Skeletal muscle tissue (tissue), 4 donors: Measurements from ENCODE around the gene UNC13C. TPM values are rescaled to one million over a fixed set of nuclear protein-coding genes. Genes with fewer than 3 reads are reported as not detected.
A peak's percentile ranks its signal among the peaks of the same experiment; 100 is the strongest.
"Not testable (repeated sequence)": the region's sequence is repeated elsewhere in the genome, so short reads cannot be mapped to it uniquely, and the experiment has no call there.

Experiments used
- H3K27ac ChIP-seq: one replicate; pipeline ENCODE4 v1.7.0; 2013; ENCODE audit warnings: mild to moderate bottlenecking, low read depth, low read length, inconsistent platforms
- H3K27me3 ChIP-seq, 3 donors: one replicate each; pipeline ENCODE4 v1.7.0; 2013; ENCODE audit warnings: low read length in 3 of 3; ENCODE audit not compliant: control insufficient read depth in 3 of 3, insufficient read depth in 3 of 3
- H3K36me3 ChIP-seq, 3 donors: one replicate each; pipeline ENCODE4 v1.7.0; 2013; ENCODE audit warnings: low read length in 3 of 3; ENCODE audit not compliant: control insufficient read depth in 3 of 3, insufficient read depth in 3 of 3
- H3K4me1 ChIP-seq, 3 donors: one replicate each; pipeline ENCODE4 v1.7.0; 2013; ENCODE audit warnings: low read length in 3 of 3, mild to moderate bottlenecking in 3 of 3; ENCODE audit not compliant: control insufficient read depth in 3 of 3, insufficient read depth in 3 of 3
- H3K4me3 ChIP-seq, 3 donors: one replicate each; pipeline ENCODE4 v1.7.0; 2013; ENCODE audit warnings: low read length in 3 of 3
- H3K9ac ChIP-seq, 3 donors: one replicate each; pipeline ENCODE4 v1.7.0; 2013; ENCODE audit warnings: low read length in 3 of 3, mild to moderate bottlenecking in 3 of 3, moderate library complexity in 2 of 3, low read depth in 1 of 3
- H3K9me3 ChIP-seq, 3 donors: one replicate each; pipeline ENCODE4 v1.7.0; 2013; ENCODE audit warnings: low read length in 3 of 3; ENCODE audit not compliant: control insufficient read depth in 3 of 3
- total RNA-seq: library from RNA; depleted of rRNA; stranded (reverse); fragments of >200 nt; gene quantifications from one replicate; pipeline ENCODE4 v1.2.3, GENCODE V29; 2014
- donor health status: Osteomylitis.

Gene UNC13C
- total RNA-seq, 1 donor from 2014 or later: 3.1 TPM

- Histone ChIP-seq H3K9me3 (peaks cover 0 to 3% (median 0%) of the 10 kb centered on the region in 3 donors), H3K4me1 (no peaks in the 10 kb centered on the region), H3K27ac (no peak overlapping the region), H3K9ac (no peak overlapping the region), H3K4me3 (no peak overlapping the region), H3K36me3 (no peaks in the 10 kb centered on the region), H3K27me3 (no peaks in the 10 kb centered on the region)
These were observed 376.1 kb downstream of the UNC13C start for GRCh38 chr15:54354341-54354740.

GRCh38 chr15:54364961-54365360 lies 386.7 kb downstream of the UNC13C start:
- Histone ChIP-seq H3K4me3 (peak overlapping the region in 1 of 3 donors; percentile 41), H3K9me3 (peaks cover 0 to 6% (median 0%) of the 10 kb centered on the region in 3 donors), H3K36me3 (no peaks in the 10 kb centered on the region), H3K27ac (no peak overlapping the region), H3K4me1 (no peaks in the 10 kb centered on the region), H3K9ac (peak overlapping the region in 1 of 3 donors; percentile 25), H3K27me3 (no peaks in the 10 kb centered on the region)

- Histone ChIP-seq H3K9me3 (no peaks in the 10 kb centered on the region), H3K27me3 (no peaks in the 10 kb centered on the region), H3K27ac (no peak overlapping the region), H3K9ac (no peak overlapping the region), H3K4me3 (no peak overlapping the region), H3K36me3 (no peaks in the 10 kb centered on the region), H3K4me1 (peaks cover 0 to 2% (median 0%) of the 10 kb centered on the region in 3 donors)
These were observed 395.1 kb downstream of the UNC13C start for GRCh38 chr15:54373332-54373731.

DNA sequence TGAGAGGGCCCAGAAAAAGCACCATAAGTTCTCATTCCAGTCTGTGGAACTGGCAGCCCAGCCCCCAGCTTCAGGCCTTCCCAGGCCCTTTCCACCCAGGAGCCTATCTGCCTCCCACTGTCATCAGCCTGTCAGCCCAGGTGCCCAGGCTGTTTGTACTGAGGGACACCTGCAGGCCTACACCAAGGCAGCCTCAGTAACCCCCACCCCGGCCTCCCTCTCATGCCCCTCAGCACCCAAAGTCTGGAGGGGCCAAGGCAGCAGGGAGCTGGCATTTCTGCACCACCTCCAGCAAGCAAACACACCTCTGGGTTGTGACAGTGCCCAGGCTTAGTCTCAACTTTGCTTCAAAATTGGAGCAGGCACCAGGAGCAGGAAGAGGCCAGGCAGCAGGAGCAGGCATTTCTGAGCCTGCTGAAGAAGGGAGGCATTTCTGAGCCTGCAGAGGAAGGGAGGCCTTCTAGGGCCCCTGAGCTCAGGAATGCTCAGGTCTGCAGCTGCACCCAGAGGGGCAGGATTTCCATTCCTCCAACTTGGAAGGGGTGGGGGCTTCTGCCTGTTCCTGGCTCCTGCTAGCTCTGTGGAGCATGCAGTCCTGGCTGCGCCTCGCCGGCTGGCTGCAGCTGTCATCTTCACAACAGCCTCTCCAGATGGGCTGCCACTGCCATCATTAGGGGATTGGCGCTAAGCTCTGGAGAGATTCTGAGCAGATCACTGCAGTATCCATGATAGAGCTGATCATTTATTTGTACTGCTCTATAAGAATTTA lies 396.1 kb downstream of the UNC13C start:
- Histone ChIP-seq H3K27me3 (no peaks in the 10 kb centered on the region), H3K9ac (no peak overlapping the region), H3K36me3 (no peaks in the 10 kb centered on the region), H3K9me3 (no peaks in the 10 kb centered on the region), H3K4me1 (peaks cover 0 to 2% (median 0%) of the 10 kb centered on the region in 3 donors), H3K27ac (no peak overlapping the region), H3K4me3 (no peak overlapping the region)

DNA sequence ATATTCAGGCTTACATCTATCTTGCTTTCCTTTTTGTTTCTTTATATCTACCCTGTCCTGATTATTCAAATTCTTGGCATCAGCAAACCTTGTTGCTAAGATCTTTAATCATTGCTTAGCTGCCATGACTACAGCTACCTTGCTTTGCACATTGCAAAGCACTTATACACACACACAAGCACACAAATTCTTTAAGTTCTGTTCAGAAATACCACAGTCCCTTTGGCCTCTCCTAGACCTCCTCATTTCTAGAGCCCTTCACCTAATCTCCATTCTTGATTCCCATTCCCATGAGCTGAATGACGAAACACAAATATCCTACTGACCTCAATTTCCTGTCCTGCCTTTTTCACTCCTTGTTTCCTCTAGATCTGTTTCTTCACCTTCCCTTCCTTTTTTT lies 409.6 kb downstream of the UNC13C start:
- Histone ChIP-seq H3K27ac (no peak overlapping the region), H3K4me1 (no peaks in the 10 kb centered on the region), H3K4me3 (no peak overlapping the region), H3K27me3 (no peaks in the 10 kb centered on the region), H3K9ac (no peak overlapping the region), H3K36me3 (no peaks in the 10 kb centered on the region), H3K9me3 (no peaks in the 10 kb centered on the region)

- Histone ChIP-seq H3K4me3 (no peak overlapping the region), H3K9me3 (no peaks in the 10 kb centered on the region), H3K36me3 (no peaks in the 10 kb centered on the region), H3K4me1 (no peaks in the 10 kb centered on the region), H3K27ac (no peak overlapping the region), H3K9ac (no peak overlapping the region), H3K27me3 (no peaks in the 10 kb centered on the region)
These were observed 410.5 kb downstream of the UNC13C start for GRCh38 chr15:54388746-54389145.

DNA sequence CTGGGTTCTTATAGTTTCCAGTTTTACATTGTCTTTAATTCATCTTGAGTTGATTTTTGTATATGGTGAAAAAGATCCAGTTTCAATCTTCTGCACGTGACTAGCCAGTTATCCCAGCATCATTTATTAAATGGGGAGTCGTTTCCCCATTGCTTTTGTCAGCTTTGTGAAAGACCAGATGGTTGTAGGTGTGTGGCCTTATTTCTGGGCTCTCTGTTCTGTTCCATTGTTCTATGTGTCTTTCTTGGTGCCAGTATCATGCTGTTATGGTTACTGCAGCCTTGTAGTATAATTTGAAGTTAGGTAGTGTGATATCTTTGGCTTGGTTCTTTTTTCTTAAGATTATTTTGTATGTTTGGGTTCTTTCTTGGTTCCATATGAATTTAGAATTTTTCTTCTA lies 432.2 kb downstream of the UNC13C start:
- H3K4me3 ChIP-seq: no peak overlapping the region
- no peaks in the 10 kb centered on the region for H3K9me3 ChIP-seq
- H3K4me1 ChIP-seq: no peaks in the 10 kb centered on the region
- H3K27ac ChIP-seq: no peak overlapping the region
- no peaks in the 10 kb centered on the region for H3K27me3 ChIP-seq
- no peak overlapping the region for H3K9ac ChIP-seq
- H3K36me3 ChIP-seq: no peaks in the 10 kb centered on the region

- Histone ChIP-seq H3K9me3 (no peaks in the 10 kb centered on the region), H3K9ac (no peak overlapping the region), H3K27me3 (no peaks in the 10 kb centered on the region), H3K4me3 (no peak overlapping the region), H3K4me1 (no peaks in the 10 kb centered on the region), H3K36me3 (no peaks in the 10 kb centered on the region), H3K27ac (no peak overlapping the region)
These were observed 445.9 kb downstream of the UNC13C start for GRCh38 chr15:54424171-54424570.

DNA sequence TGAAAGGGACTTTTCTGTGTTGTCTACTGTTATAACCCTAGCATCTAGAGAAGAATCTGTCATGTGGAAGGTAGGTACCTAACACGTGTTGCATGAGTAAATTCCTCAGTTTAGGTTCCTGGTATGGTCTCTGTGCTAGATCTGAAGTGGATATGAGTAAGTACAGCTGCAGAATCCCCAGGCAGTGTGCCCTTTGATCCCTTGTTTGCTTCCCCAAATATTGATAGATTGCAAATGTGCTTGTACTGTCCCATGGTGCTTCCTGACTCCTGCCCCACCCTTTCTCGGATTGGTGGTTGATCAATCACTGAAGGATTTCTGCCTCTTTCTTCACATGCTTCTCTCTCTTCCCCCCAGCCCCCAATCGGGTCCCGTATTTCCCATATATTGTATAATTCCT lies 450.4 kb downstream of the UNC13C start:
- Histone ChIP-seq H3K9ac (no peak overlapping the region), H3K27ac (no peak overlapping the region), H3K4me3 (no peak overlapping the region), H3K36me3 (no peaks in the 10 kb centered on the region), H3K27me3 (no peaks in the 10 kb centered on the region), H3K4me1 (no peaks in the 10 kb centered on the region), H3K9me3 (no peaks in the 10 kb centered on the region)

GRCh38 chr15:54450288-54450687 lies 472.0 kb downstream of the UNC13C start:
- not testable (repeated sequence) for H3K27ac ChIP-seq, H3K4me3 ChIP-seq, H3K4me1 ChIP-seq, H3K36me3 ChIP-seq, H3K27me3 ChIP-seq, H3K9ac ChIP-seq
- H3K9me3 ChIP-seq: peaks cover 6 to 11% (median 9%) of the 10 kb centered on the region in 3 donors
